HK-2 (cell line): Measurements from ENCODE around the gene AP1S1.

Experiments
- DNase-seq: peaks from one replicate; pipeline ENCODE4 v3.0.0-alpha.2; 2018; ENCODE audit not compliant: unreplicated experiment

The AP1S1 gene

DNA sequence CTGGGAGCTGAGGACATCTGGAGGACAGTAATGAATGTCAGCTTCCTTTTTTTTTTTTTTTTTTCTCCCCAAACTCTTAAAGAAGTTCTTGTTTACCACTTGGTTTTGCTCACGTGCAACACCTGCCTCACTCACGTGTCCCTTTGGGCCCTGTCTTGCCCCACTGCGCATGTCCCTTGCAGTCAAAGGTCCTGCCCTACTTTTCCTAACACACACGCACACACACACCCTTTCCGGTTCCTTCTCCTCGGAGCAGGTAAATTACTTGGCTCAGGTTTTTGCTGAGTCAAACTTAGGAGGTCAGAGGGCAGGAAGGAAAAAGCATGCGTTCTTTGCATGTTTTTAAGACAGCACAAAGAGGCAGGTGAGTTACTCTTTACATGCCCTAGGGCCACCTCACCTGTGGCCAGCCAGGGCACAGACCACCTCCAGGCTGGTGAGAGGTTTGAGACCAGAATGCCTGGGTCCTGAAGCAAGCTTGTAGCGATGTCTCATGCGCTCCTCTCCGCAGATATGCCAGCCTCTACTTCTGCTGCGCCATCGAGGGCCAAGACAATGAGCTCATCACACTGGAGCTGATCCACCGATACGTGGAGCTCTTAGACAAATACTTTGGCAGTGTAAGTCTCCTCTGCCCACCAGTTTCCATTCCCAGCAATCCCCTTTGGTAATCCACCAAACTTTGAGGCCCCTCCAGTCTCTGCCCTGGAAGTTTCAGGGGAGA is 2.8 kb downstream of the AP1S1 start:
- no peak for DNase-seq

DNA sequence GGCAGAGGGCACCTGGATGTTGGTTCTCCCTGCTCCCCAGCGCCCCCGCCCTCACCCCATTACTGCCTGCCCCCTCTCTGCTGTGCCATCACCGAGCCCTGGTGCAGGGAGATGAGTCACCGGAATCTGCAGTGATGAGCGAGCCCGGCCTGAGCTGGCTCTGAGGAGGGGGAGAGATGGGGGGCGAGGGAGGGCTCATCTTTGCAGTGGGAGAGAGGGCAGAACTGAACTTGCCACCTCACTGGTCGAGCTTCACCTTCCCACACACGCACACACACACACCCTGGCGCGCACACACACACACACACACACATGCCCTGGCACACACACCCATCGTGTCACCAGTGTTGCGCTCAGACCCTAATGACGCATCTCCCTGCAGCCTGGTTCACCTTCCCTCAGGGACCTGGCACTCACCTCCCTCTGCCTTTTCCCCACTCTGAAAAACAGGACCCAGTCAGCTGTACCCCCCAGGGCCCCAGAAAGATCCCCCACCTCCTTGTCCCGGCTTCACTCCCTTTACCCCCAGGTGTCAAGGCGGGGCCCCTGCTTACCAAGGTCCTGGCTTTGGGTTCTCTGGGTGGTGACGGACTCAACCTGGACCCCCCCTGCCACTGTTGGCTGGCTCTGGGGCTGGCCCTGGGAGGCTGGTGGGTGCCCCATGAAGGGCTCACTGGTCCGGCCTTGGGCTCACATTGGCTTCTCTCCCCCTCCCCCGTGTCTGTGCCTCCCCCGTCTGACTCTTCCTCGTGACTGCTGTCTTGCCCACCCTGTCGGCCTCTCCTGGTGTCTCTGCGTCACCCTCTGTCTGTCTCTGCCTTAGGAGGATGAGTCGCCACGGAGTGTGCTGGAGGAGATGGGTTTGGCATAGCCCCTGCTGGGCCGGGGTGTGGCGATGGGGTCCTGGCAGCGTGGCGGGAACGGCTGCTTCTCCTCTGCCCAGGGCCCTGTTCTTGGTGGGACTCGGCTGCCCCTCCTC is 5.7 kb downstream of the AP1S1 start:
- peak; percentile 76 for DNase-seq

DNA sequence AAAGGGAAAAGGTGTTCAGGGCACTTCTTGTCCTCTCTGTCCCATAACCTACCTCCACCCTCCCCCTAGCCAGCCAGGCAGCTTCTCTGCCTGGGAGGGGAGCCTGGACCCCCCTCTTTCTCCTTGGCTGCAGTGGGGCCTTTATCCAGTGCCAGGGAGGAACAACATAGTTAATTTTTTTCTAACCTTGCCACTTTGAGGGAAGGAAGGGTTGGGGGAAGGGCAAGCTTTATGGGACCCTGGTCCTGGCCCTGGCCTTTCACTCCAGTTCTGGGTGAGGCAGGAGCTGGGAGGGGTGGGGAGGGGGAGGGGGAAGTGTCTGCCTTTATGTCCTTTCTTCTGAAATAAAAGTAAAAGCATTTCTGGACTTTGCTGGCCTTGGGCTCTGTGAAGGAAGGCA is 6.6 kb downstream of the AP1S1 start:
- no peak for DNase-seq

DNA sequence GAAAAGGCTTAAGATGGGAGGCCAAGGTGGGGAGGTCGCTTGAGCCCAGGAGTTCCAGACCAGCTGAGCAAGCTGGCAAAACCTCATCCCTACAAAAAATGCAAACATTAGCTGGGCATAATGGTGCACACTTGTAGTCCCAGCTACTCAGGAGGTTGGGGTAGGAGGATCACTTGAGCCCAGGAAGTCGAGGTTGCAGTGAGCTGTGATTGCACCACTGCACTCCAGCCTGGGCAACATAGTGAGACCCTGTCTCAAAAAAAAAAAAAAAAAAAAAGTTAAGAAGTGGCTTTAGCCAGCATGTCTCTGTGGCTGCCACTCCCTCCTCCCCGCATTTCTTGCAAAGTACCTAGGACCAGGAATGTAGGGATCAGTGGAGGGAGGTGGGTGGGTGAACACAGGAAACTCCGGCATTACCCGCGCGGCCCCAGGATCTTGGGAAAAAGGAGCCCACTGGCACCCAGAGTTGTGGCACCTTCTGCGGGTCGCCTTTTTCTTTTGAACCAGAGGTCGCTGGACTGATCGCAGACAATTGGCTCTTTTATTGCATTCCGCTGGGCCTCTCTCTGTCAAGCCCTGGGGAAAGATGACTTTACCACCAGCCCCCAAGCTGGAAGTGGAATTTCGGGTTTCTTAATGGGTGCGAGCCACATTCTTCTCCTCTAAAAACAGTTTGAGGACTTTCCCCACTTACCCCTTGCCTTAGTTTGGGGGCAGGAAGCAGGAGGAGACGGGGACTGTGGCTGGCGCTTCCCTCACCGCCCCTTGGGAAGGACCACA is 7.6 kb downstream of the AP1S1 start:
- no peak for DNase-seq

DNA sequence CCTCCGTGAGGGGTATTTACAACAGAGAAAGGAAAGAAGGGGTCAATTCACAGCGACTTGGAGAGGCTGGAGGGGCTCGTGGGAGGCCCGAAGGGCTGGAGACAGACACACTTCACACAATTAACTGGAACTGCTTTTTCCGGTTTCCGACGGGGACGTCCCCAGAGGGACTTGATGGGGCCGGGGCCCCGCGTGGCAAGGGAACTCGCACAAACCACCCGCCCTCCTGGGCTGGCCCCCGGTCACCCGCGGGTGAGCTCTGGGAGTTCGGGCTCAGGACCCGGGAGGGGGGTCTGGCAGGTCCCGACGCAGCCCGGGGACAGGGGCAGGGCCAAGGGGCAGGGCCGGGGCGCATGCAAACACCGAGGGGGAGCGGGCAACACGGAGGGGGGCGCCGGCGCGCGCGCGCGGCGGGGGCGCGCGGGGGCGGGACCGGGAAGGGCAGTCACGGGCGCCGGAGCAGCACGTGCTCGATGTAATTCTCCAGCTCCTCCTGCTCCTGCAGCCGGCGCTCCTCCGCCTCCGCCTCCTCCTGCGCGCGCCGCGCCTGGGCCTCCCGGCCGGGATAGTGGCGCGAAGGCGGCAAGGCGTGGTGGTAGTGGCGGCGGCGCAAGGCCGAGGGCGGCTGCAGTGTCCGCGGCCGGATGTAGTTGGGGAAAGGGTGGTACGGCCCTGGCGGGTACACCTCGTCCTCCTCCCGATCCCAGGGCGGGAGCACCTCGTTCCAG is 8.4 kb downstream of the AP1S1 start:
- DNase-seq = peak; percentile 35

DNA sequence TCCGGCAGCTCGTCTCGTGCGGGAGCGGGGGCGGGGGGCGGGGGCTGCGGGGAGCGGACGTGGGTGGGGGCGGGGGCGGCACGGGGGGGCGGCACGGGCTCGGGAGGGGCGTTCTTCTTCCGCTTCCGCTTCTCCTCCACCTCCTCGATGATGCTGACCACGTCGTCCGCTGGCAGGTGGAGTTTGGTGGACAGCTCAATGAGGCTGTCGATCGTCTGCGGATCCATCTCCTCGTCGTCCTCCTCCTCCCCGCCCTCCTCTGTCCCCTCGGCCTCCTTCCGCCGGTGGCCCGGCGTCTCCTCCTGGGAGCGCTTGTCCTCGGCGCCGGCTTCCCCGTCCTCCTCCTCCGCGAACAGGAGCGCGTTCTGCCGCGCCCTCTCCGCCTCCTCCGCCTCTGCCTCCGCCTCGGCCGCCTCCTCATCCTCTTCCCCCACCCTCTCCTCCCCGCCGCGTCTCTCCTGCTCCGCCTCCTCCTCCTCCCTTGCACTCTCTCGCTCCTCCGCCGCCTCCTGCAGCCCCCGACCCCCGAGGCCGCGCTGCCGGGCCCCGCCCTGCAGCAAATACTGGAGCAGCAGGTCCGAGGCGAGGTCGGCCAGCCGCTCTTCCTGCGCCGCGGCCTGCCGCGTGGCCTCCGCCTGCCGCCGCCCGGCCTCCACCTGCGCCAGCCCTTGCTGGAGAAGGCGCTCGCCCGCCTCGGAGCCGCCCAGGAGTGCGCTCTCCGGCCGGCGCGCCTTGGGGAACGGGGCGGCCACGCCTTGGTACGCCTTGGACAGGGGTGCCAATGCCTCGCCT is 9.2 kb downstream of the AP1S1 start:
- DNase-seq = peak; percentile 78

DNA sequence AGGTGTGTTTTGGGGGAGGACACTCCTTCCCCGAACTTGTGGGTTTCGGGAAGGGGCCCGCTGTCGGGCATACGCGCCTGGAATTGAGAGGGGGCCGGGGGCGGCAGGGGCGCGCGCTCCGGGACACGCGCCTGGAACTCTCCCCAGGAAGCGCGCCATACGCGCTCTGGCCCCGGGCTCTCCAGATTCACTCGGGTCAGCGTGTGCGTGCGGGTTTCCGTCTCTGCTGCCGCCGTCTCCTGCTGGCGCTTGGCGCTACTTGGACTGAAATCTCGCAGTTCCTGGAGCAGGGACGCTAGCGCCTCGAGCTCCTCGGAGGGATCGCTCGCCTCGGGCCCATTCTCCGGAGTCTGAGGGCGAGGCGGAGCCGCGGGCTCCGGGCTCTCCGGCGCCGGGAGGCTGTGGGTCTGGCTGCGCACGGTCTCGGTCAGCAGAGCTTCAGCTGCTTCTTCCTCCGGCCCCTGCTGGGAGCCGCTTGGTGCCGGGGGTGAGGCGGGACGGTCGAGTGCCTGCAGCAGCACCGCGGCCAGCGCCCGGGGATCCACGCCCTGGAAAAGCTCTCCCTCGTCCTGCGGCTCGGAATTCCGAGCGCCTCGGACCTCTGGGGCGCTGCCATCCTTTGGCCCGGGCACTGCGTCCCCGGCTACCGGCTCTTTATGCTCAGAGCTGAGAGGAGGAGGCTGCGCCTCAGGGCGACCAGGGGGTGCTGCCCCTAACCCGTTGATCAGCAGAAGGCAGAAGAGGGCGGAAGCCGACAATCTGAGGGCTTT is 10.0 kb downstream of the AP1S1 start:
- peak; percentile 83 for DNase-seq

DNA sequence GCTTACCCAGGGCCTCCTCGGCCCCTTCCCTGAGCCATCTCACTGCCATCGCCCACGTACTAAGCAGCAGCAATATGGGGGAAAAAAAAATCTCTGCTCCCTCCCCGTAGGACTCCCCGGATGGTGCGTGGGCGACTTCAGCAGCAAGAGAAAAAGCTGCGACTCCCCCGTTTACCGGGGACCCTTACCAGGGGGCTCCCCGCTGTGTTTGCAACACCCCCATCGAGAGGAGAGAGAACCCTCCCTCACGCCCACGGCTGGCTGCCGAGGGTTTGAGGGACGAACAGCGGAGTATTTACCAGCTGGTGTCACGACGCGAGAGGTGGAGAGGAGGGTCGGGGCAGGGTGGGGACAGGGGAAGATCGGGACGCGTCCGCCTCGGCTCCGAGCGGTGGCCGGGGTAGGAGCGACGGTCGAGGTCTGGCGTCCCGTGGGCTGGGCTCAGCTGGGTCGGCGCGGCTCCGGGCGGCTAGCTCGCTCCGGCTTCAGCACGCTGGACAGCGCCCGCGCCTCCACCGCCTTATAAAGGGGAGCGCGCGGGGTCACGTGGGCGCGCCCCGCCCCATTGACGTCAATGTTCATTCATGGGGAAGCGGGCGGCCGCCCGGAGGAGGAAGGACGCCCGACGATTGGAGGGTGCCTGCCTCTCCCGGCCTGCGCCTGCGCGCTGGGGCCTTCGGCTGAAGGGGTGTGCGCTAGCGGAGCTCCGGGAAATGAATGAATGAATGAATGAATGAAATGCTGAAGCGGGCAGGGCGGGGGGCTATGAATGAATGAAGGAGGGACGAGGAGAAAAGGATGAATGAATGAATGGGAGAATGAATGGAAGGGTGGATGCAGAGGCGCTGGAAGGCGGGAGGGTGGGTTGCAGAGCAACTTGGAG is 11.0 kb downstream of the AP1S1 start, which contains the start of gene VGF:
TSS of gene VGF (minus strand) at position 495 of the 883 bp plus-strand sequence. CDS start 726 bp downstream, outside the sequence.
- peak; percentile 95 for DNase-seq

DNA sequence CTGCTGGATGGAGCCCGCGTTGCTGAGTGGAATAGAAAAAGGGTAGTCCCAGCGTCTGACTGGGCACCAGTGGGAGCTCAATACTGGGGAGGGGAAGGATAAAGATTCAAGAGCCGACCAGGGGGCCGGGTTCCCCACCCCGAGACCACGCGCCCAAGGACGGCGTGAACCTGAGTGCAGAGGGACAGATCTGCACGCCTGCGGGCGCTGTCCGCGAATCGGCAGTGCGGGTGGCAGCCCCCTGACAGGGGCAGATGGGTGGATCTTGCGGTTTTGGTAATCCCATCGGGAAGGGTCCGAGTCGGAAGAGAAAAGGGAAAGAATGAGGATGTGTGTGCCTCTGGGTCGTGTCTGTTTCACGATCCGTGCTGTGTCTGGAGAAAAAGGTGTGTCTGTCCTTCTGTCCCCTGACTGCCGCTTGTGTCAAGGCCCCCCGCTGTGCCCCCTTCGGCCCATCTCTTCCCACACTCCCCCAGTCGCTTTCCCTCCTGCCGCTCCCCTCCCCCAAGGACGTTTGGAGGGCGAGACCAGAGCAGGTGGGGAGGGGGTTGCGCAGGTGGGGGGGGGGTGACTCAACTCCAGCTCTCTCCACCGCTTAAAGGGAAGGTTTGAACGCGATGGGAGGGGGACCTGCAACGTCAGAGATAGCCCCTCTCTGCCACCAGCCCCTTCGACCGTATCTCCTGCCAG is 11.8 kb downstream of the AP1S1 start:
- DNase-seq = no peak

DNA sequence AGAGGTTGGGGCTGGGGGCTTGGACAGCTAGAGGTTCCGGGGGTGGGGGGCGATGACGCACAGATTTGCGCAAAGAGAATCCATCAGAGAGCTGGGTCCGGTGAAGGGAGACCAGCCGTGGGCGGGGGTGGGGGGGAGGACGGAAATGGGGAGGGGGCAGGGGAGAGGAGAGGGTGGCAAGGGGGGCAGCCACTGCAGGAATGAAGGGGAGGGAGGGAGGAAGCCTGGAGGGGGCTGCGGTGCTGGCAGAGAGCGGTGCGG is 12.3 kb downstream of the AP1S1 start:
- DNase-seq = no peak

DNA sequence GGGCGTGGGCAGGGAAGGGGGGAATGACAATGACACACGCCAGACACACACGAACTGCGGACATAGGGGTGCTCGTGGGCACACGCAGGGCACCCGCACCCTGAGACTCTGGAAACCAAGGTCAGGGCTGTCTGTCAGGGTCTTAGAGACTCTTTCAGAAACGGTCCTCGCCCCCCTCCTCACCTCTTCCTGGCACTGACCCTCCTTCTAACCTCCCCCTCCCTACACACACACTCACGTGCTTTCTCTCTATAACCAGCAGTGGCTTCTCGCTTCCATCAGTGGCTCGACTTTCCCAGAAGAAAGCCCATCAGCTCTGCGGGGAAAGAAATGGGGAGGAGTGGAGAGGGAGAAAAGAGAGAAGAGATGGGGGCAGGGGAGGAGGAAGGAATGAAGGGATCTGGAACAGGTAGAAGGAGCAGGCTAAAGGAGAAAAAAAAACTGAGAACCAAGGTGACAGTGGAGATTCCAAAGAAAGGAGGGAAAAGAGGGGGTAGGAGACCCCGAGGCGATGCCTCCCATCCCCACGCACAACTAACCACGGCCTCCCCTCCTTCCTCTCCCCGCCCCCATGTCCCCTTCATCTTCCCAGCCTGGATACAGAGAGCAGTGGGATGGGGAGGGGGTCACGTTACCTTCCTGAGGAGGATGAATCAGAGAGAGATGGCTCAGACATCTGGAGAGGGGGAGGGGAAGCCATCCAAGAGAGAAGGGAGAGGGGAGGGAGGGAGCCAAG is 12.8 kb downstream of the AP1S1 start:
- DNase-seq = no peak

DNA sequence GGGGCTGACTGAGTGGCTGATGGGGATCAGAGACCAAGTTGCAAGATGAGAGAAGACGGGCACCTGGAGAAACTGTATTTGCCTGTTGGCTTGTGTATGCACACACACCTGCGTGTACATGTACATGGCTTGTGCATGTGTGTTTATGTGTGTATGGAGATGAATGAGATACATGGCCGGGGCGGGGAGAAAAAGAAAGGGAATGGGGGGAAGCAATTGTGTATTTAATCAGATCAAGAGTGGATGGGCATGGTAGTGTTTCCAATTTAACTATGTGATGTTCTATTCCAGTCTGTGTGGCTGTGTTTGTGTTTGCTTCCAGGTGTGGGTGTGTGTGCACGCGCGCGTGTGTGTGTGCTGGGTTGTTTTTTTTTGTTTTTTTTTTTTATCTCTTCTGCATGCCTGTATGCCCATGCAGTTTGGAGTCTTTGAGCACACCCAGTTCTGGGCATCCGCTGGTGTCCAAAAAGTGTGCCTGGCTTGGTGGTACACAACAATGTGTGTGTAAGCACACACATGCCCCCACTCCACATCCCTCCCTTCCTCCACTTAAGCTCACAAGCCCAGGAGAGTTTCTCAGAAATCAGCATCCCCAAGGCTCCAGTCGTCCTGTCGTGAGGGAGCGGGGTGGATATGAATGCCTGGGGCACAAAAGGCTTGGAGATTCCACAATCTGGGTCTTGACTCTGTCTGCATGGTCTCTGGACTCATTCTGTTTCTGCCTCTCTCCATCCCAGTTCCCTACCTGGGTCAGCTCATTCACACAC is 13.6 kb downstream of the AP1S1 start:
- no peak for DNase-seq

DNA sequence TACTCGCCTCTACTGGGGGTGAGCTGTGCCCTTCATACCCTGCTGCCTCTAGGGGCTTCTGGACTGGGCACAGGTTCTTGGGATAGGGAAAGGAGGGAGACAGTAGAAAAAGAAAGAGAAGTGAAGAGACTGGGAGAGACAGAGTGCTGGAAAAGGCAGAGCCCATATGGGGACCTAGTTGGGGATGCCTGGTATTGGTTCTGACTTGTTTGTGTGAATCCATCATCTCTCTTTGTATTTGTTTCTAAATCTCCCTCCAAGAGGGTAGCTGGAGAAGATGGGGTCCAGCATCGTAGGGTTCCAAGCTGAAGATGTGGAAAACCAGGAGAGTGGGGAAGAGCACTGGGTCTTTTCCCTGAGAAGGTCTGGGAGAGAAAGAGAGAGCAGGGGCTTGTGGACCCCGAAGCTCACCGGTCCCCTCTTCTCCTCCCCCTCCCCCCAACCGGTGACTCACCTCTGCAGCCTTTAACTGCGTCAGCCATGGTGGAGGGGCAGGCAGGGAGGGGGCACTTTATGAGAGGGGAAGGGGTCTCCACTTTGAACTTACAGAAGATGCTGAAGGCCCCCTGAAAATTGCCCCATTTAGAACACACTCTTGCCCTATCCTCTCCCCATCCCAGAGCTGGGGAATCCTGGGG is 14.3 kb downstream of the AP1S1 start:
- no peak for DNase-seq

DNA sequence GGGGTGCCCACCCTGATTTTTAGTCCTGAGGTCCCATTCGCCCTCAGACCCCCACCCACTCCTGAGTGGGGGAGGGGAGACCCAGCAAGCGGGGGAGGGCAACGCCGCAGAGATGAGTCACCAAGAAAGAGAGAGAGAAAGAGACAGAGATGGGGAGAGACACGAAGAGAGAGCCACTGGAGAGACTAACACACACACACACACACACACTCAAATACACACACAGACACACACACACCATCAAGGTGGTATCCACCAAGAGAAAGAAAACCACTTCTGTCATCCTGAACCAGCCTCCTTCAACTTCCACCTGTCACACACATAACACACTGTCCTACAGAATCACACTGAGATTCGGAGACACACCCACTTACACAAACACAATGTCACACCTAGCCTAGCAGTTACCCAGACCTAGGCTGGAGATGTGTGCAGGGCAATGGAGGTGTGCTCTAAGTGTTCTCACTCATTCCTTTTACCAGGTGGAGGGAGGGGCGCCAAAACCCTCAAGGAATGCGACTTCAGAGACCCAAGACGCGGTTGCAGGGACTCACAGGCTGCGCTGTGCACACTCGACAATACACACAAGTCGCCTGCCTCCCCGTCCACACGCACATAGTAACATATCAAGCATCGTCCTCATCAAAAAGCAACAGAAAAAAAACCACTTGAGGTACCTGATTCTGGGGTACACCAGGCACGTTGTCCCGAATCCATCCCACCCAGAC is 15.0 kb downstream of the AP1S1 start:
- DNase-seq = no peak

DNA sequence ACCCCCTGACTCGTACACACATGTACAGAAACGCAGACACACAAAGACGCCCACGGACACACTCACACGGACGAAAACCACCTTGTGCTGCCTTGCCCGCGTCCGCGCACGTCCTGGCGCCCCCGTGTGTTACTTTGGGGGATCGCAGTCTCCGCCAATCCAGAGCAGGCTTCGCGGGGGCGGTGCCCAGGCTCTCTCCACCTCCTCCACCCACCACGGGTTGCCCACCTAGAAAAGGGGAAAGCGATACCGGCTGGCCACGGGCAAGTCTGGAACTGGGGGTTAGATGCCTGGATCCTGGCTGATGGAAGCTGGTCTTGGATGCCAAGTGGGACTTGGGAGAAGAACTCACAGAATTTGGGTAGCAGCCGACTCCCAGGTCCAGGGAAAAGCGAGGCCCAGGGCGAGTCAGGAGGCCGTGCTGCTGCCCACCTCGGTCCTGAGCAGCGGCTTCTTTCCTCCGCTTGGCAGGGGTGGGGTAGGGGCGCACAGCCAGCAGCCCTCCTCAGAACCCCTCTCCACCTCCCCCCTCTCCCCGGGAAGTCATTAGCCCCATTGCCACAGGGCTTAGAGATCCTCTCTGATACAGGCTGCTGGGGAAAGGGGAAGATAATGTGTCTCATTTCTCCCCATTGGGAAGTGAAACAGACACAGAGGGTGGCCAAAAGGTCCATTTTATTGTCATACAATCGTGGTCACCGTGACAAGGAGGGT is 15.7 kb downstream of the AP1S1 start:
- DNase-seq = peak; percentile 77
